AG09319 (cell line): ENCODE data around the gene SLC35F6.
"Not testable (repeated sequence)": the region's sequence is repeated elsewhere in the genome, so short reads cannot be mapped to it uniquely, and the experiment has no call there.

Experiments used
- DNase-seq: peaks from one replicate; pipeline ENCODE4 v3.0.0-alpha.2; 2010; ENCODE audit warnings: low read depth; ENCODE audit errors: extremely low read depth
- CTCF ChIP-seq: IDR thresholded peaks from 2 replicates; pipeline ENCODE4 v1.5.1; 2011; ENCODE audit warnings: low read depth, mild to moderate bottlenecking, inconsistent platforms, low read length, moderate library complexity

SLC35F6 gene

GRCh38 chr2:26746934-26747333, 17.1 kb upstream of the SLC35F6 start:
- DNase-seq = no peak
- no peak for TF ChIP-seq CTCF

- not testable (repeated sequence) for DNase-seq
Observed at GRCh38 chr2:26749787-26750420, 14.2 kb upstream of the SLC35F6 start.

DNA sequence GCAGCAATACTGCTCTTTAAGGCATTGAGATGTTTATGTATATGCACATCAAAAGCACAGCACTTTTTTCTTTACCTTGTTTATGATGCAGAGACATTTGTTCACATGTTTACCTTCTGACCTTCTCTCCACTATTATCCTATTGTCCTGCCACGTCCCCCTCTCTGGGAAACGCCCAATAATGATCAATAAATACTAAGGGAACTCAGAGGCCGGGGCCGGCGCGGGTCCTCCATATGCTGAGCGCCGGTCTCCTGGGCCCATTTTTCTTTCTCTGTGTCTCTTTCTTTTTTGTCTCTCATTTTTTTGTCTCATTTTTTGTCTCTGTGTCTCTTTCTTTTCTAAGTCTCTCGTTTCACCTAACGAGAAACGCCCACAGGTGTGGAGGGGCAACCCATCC, 13.6 kb upstream of the SLC35F6 start:
- DNase-seq = not testable (repeated sequence)

DNA sequence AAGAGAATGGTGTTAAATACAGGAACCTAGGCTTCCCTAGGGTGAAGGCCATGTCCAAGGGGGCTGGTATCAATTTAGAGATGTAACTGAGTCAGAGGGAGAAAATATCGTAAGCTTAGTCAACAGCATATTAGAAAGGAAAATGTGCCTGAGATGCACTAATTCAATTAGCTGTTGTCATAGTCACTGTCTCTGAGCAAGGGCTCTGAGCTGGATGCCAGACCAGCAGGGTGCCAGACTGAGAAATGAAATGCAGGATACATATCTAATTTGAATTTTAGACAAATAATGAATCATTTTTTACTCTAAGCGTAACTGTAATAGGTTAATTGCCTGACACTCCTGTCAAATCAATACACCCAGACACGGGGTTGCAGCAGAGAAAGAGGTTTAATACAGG, 11.4 kb upstream of the SLC35F6 start:
- TF ChIP-seq CTCF = no peak
- no peak for DNase-seq

DNA sequence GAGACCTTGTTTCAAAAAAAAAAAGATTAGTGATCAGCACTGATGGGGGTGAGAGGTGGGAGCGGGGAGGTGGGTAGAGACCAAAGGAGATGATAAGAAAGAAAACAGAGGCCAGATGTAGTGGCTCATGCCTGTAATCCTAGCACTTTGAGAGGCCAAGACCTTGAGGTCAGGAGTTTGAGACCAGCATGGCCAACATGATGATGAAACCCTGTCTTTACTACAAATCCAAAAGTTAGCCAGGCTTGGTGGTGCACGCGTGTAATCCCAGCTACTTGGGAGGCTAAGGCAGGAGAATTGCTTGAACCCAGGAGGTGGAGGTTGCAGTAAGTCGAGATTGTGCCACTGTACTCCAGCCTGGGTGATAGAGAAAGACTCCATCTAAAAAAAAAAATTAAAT, 9.5 kb upstream of the SLC35F6 start:
- DNase-seq = no peak

DNA sequence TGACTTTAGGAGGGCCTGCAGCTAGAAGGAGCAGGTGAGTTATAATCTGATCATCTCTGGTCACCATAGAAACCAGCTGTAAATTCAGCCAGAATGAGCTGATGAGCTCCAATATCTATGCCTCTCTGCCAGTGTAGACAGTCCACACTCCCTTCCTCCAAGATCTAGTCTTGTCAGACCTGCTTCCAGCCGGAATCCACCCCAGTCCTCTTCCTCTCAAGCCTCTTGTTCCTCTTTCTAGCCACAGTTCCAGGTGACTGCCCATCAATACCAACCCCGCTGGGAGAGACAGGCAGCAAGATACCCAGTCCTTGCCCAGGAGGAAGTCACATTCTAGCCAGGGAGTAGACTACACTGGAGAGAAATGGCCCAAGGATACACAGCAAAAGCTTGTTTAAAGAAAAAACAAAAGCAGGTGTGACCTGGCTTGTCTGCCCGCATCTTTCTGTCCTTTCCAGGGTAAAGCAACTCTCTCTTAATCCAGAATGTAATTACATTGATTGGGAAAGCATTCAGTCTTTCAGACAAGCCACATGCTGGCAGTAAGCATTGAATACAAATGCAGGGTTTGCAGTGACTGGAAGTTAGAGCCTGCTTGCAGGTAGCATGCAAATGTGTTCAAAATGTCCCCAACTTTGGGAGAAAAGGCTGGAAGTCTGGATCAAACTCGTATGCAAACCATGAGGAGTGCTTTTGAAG, 9.0 kb upstream of the SLC35F6 start:
- no peak for TF ChIP-seq CTCF
- DNase-seq = no peak

More for the DNA sequence above, 9.5 kb upstream of the SLC35F6 start:
- no peak for TF ChIP-seq CTCF

DNA sequence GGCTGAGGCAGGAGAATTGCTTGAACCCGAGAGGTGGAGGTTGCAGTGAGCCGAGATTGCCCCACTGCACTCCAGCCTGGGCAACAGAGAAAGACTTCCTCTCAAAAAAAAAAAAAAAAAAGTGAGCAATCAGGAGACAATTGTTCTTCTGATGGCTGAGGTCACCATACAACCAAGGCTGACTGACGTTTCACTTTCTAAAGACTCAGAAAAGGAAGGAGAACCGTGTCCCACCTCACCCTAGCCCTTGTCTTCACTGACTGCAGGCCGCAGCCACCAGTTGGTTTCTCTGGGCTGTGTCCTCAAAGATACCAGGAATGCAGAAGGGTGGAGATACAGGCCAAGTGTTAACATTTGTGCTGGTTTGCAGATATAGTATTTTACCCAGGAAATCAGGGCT, 7.7 kb upstream of the SLC35F6 start:
- TF ChIP-seq CTCF = no peak
- DNase-seq = no peak

DNA sequence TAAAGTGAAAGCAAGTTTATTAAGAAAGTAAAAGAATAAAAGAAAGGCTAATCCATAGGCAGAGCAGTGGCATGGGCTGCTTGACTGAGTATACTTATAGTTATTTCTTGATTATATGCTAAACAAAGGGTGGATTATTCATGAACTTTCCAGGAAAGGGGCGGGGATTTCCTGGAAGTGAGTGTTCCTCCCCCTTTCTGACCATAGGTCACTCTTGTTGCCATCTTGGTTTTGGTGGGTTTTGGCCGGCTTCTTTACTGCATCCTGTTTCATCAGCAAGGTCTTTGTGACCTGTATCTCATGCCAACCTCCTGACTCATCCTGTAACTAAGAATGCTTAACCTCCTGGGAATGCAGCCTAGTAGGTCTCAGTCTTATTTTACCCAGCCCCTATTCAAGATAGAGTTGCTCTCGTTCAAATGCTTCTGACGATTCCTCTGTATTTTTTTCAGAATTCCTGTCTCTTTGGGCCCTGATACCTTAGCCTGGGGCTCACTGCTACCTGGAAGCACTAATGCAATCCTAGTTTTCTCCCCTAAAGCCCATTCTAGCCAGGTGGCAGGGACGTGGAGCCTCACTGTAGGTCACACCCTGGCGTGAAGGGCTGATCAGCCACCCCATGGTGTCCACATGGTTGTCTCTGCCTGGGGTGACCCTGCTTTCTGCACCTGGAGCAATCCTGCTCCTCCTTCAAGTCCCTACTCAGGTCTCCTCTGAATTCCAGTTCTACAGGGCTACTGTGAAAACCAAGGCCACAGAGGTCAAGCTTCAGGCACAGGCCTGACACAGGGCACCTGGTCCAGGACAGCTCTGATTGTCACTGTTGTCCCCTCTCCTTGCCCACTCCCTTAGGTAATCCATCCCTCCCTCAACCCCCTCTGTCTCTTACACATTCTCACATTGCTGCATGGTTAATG, 6.0 kb upstream of the SLC35F6 start:
- peak; percentile 97 for DNase-seq
- no peak for TF ChIP-seq CTCF
